IMR-90 (cell line): ENCODE data around the gene INPP4A. TPM values are rescaled to one million over a fixed set of nuclear protein-coding genes. Genes with fewer than 3 reads are reported as not detected.

Experiments used
- ATAC-seq: fragments of 200-7000 bp; cut with Tn5 transposase; 2 replicates; pipeline ENCODE4 v1.9.1; 2020; ENCODE audit warnings: low read depth, mild to moderate bottlenecking, moderate library complexity
- BruUV-seq: library from RNA; stranded (reverse); fragments of 400-500 nt; replicated peaks from 2 replicates; lab custom pipeline; 2021; lab: Mats Ljungman, UMichigan
- CTCF ChIA-PET: fragments of 300-600 bp; formaldehyde crosslinking; extraction: SDS; loops from one replicate; lab custom pipeline; 2021; ENCODE audit warnings: antibody characterized with exemption; lab: Yijun Ruan, JAX
- POLR2A ChIA-PET: fragments of 300-600 bp; sonication (Branson Sonifier 250); formaldehyde crosslinking; loops from one replicate; lab custom pipeline; 2022; ENCODE audit warnings: antibody characterized with exemption; ENCODE audit not compliant: unreplicated experiment; lab: Charles Lee
- DNase-seq: peaks from one replicate; pipeline ENCODE4 v3.0.0; 2013
- H2AFZ ChIP-seq: replicated peaks from 2 replicates; pipeline ENCODE3; 2013; ENCODE audit warnings: low read length, mild to moderate bottlenecking; ENCODE audit not compliant: poor library complexity
- H2AK5ac ChIP-seq: 2 replicates; pipeline ENCODE4 v1.6.1; 2013; ENCODE audit warnings: low read depth, low read length, inconsistent platforms
- H2AK9ac ChIP-seq: replicated peaks from 2 replicates; pipeline ENCODE3; 2013; ENCODE audit warnings: mild to moderate bottlenecking, low read depth, low read length, moderate library complexity; ENCODE audit not compliant: poor library complexity
- H2BK120ac ChIP-seq: 2 replicates; pipeline ENCODE4 v1.6.1; 2013; ENCODE audit warnings: low read depth, low read length, inconsistent platforms
- H2BK15ac ChIP-seq: 3 replicates; pipeline ENCODE4 v1.6.1; 2013; ENCODE audit warnings: low read depth, low read length, inconsistent platforms
- H2BK20ac ChIP-seq: 2 replicates; pipeline ENCODE4 v1.6.1; 2013; ENCODE audit warnings: low read depth, mild to moderate bottlenecking, inconsistent platforms, low read length, moderate library complexity
- H2BK5ac ChIP-seq: 2 replicates; pipeline ENCODE4 v1.6.1; 2013; ENCODE audit warnings: mild to moderate bottlenecking, low read depth, low read length, inconsistent platforms; ENCODE audit not compliant: poor library complexity, severe bottlenecking
- H3K14ac ChIP-seq: replicated peaks from 2 replicates; pipeline ENCODE4 v1.6.1; 2013; ENCODE audit warnings: low read depth, low read length, inconsistent platforms
- H3K18ac ChIP-seq: 2 replicates; pipeline ENCODE4 v1.6.1; 2013; ENCODE audit warnings: low read depth, low read length, control low read depth
- H3K23ac ChIP-seq: 2 replicates; pipeline ENCODE4 v1.6.1; 2013; ENCODE audit warnings: low read depth, low read length, inconsistent platforms
- H3K27ac ChIP-seq: 2 replicates; pipeline ENCODE4 v1.5.1; 2013; ENCODE audit warnings: mild to moderate bottlenecking, control low read depth, low read length; ENCODE audit not compliant: insufficient read depth
- H3K27me3 ChIP-seq: 2 replicates; pipeline ENCODE4 v1.6.1; 2013; ENCODE audit warnings: low read length; ENCODE audit not compliant: control insufficient read depth, insufficient read depth
- H3K36me3 ChIP-seq: 2 replicates; pipeline ENCODE4 v1.6.1; 2013; ENCODE audit warnings: low read length, mixed read lengths; ENCODE audit not compliant: control insufficient read depth, insufficient read depth
- H3K4ac ChIP-seq: 2 replicates; pipeline ENCODE4 v1.6.1; 2013; ENCODE audit warnings: low read depth, low read length, inconsistent platforms
- H3K4me1 ChIP-seq: 2 replicates; pipeline ENCODE4 v1.6.1; 2013; ENCODE audit warnings: low read length, mixed read lengths; ENCODE audit not compliant: control insufficient read depth, insufficient read depth
- H3K4me2 ChIP-seq: 2 replicates; pipeline ENCODE4 v1.6.1; 2013; ENCODE audit warnings: low read depth, mild to moderate bottlenecking, control low read depth, low read length, moderate library complexity
- H3K4me3 ChIP-seq: 2 replicates; pipeline ENCODE4 v1.5.1; 2013; ENCODE audit warnings: low read depth, mild to moderate bottlenecking, control low read depth, low read length, moderate library complexity; ENCODE audit not compliant: insufficient read depth
- H3K56ac ChIP-seq: 2 replicates; pipeline ENCODE4 v1.6.1; 2013; ENCODE audit warnings: low read length, inconsistent platforms; ENCODE audit not compliant: insufficient read depth; ENCODE audit errors: extremely low read depth
- H3K79me1 ChIP-seq, 2 experiments: 2 replicates each; pipeline ENCODE4 v1.6.1; 2013; ENCODE audit warnings: low read length in 2 of 2, inconsistent platforms in 1 of 2, low read depth in 1 of 2
- H3K9ac ChIP-seq: 2 replicates; pipeline ENCODE4 v1.6.1; 2013; ENCODE audit warnings: low read depth, low read length, control low read depth
- H3K9me1 ChIP-seq: 2 replicates; pipeline ENCODE4 v1.6.1; 2013; ENCODE audit warnings: low read length, inconsistent platforms; ENCODE audit not compliant: insufficient read depth
- H3K9me3 ChIP-seq: 2 replicates; pipeline ENCODE4 v1.6.1; 2013; ENCODE audit warnings: low read length; ENCODE audit not compliant: control insufficient read depth, insufficient read depth
- H4K20me1 ChIP-seq: 2 replicates; pipeline ENCODE4 v1.6.1; 2013; ENCODE audit warnings: low read length, inconsistent platforms; ENCODE audit not compliant: insufficient read depth
- H4K5ac ChIP-seq: 2 replicates; pipeline ENCODE4 v1.6.1; 2013; ENCODE audit warnings: mild to moderate bottlenecking, low read depth, low read length, control low read depth
- H4K8ac ChIP-seq, 2 experiments: 2 replicates each; pipeline ENCODE4 v1.6.1; 2013; ENCODE audit warnings: low read depth in 2 of 2, low read length in 2 of 2, control low read depth in 1 of 2, inconsistent platforms in 1 of 2
- H4K91ac ChIP-seq: 2 replicates; pipeline ENCODE4 v1.6.1; 2013; ENCODE audit warnings: low read depth, low read length, inconsistent platforms; ENCODE audit not compliant: insufficient read depth
- BHLHE40 ChIP-seq: fragments of 150-350 bp; IDR thresholded peaks from 2 replicates; pipeline ENCODE4 v1.6.1; 2016; ENCODE audit warnings: mild to moderate bottlenecking, low read depth, low read length
- CEBPB ChIP-seq: IDR thresholded peaks from 2 replicates; pipeline ENCODE4 v1.6.1; 2012; ENCODE audit warnings: low read depth, low read length, improper control_type of control experiment
- CHD1 ChIP-seq: IDR thresholded peaks from 2 replicates; pipeline ENCODE4 v1.6.1; 2012; ENCODE audit warnings: low read depth, low read length, improper control_type of control experiment
- FOS ChIP-seq: fragments of 150-350 bp; IDR thresholded peaks from 2 replicates; pipeline ENCODE4 v1.6.1; 2016; ENCODE audit warnings: low read depth, low read length
- MAFK ChIP-seq: IDR thresholded peaks from 2 replicates; pipeline ENCODE4 v1.6.1; 2012; ENCODE audit warnings: low read depth, low read length, improper control_type of control experiment
- MXI1 ChIP-seq: IDR thresholded peaks from 2 replicates; pipeline ENCODE4 v1.6.1; 2012; ENCODE audit warnings: low read depth, mild to moderate bottlenecking, low read length, moderate library complexity, borderline replicate concordance
- NFE2L2 ChIP-seq: fragments of 150-350 bp; IDR thresholded peaks from 2 replicates; pipeline ENCODE4 v1.6.1; 2016; ENCODE audit warnings: low read depth, mild to moderate bottlenecking, low read length
- POLR2A ChIP-seq: IDR thresholded peaks from 2 replicates; pipeline ENCODE4 v1.6.1; 2012; ENCODE audit warnings: mild to moderate bottlenecking, low read depth, low read length
- RAD21 ChIP-seq: IDR thresholded peaks from 2 replicates; pipeline ENCODE4 v1.6.1; 2012; ENCODE audit warnings: low read length, improper control_type of control experiment
- RCOR1 ChIP-seq: IDR thresholded peaks from 2 replicates; pipeline ENCODE4 v1.6.1; 2012; ENCODE audit warnings: mild to moderate bottlenecking, low read length, improper control_type of control experiment; ENCODE audit not compliant: insufficient replicate concordance
- RFX5 ChIP-seq: IDR thresholded peaks from 2 replicates; pipeline ENCODE4 v1.8.0; 2012; ENCODE audit warnings: low read depth, mild to moderate bottlenecking, low read length, moderate library complexity
- SMC3 ChIP-seq: fragments of 150-350 bp; IDR thresholded peaks from 2 replicates; pipeline ENCODE4 v1.6.1; 2016; ENCODE audit warnings: low read depth, mild to moderate bottlenecking, antibody characterized with exemption, low read length, moderate library complexity
- WGBS, 2 experiments: methylation state at CpG; one replicate each; pipeline versions ENCODE4 v1.1.5 to v1.1.7; 2013; ENCODE audit warnings: missing lambda C conversion rate in 2 of 2; ENCODE audit not compliant: insufficient read length in 1 of 2; ENCODE audit errors: extremely low coverage in 2 of 2; 5-methylcytosine and 5-hydroxymethylcytosine counted together
- dilution Hi-C: fragments of 300-500 bp; cut with HindIII; formaldehyde crosslinking; loops from one replicate; pipeline ENCODE4 v1.14.3; 2018; ENCODE audit warnings: low sequenced_read_pairs; ENCODE audit not compliant: unreplicated experiment
- in situ Hi-C: fragments of 300-500 bp; cut with MboI; formaldehyde crosslinking; loops from 3 replicates; pipeline ENCODE4 v1.14.3; 2019; ENCODE audit warnings: low sequenced_read_pairs, inconsistent platforms, mixed read lengths
- intact Hi-C: fragments of 100-400 bp; cut with micrococcal nuclease; formaldehyde crosslinking; loops from 2 replicates; pipeline ENCODE4 v1.10.0; 2022
- polyA plus RNA-seq, 3 experiments: library from polyadenylated mRNA; depleted of rRNA; stranded (reverse); fragments of >200 nt; gene quantifications; 2 replicates each; pipeline ENCODE4 v1.2.3, GENCODE V29; 2012; ENCODE audit warnings: low replicate concordance in 1 of 3
- total RNA-seq: library from RNA; depleted of rRNA; stranded (reverse); fragments of >200 nt; gene quantifications from 2 replicates; pipeline ENCODE4 v1.2.3, GENCODE V29; 2012
- TF ChIP-seq, protein P1 (sequence below): conservative IDR thresholded peaks from 2 replicates; pipeline ENCODE4 v1.5.1; 2012; ENCODE audit warnings: mild to moderate bottlenecking, low read depth, low read length, improper control_type of control experiment
- TF ChIP-seq, protein P2 (sequence below): fragments of 150-350 bp; IDR thresholded peaks from 2 replicates; pipeline ENCODE4 v1.6.1; 2016; ENCODE audit warnings: low read depth, mild to moderate bottlenecking, low read length, moderate library complexity, borderline replicate concordance

Gene INPP4A
- total and polyA plus RNA-seq, 2 of the 4 experiments (the other 2 are of a cell fraction) = 14.5 to 27.1 TPM

GRCh38 chr2:98540536-98540935, 95.9 kb downstream of the INPP4A start:
- H2AK5ac ChIP-seq = no peak overlapping the region
- H3K23ac ChIP-seq = no peak overlapping the region
- no peak overlapping the region for H2AFZ ChIP-seq
- no peak overlapping the region for H3K27ac ChIP-seq
- ATAC-seq (no peak), DNase-seq (no peak)
- dilution Hi-C loops = no loop called here
- no peak overlapping the region for H2AK9ac ChIP-seq
- H4K5ac ChIP-seq = no peak overlapping the region
- in situ Hi-C loops = no loop called here
- intact Hi-C loops = no loop called here
- no peak overlapping the region for H2BK20ac ChIP-seq
- ChIA-PET POLR2A (no interaction called here), CTCF (no interaction called here)
- H3K4ac ChIP-seq = no peak overlapping the region
- no peak overlapping the region for H3K56ac ChIP-seq
- 100% methylated on average over 2 of the region's 3 CpGs; no CpG with 5 or more reads in 1 of the 2 experiments for WGBS, 2 experiments
- H3K9me1 ChIP-seq = peaks cover 5% of the 10 kb centered on the region; the same call in 1 of the 2 replicates
- H4K91ac ChIP-seq = no peak overlapping the region
- H3K4me2 ChIP-seq = no peak overlapping the region
- no peak overlapping the region for H3K9ac ChIP-seq
- no peak overlapping the region for H3K4me3 ChIP-seq
- no peaks in the 10 kb centered on the region for H3K27me3 ChIP-seq
- H2BK120ac ChIP-seq = no peak overlapping the region
- no peak overlapping the region for H3K14ac ChIP-seq
- H3K36me3 ChIP-seq = peaks cover 28% of the 10 kb centered on the region
- H2BK5ac ChIP-seq = no peak overlapping the region
- no peak overlapping the region for H4K8ac ChIP-seq
- no peak overlapping the region for H2BK15ac ChIP-seq
- TF ChIP-seq MAFK = no peak
- TF ChIP-seq, protein P1, sequence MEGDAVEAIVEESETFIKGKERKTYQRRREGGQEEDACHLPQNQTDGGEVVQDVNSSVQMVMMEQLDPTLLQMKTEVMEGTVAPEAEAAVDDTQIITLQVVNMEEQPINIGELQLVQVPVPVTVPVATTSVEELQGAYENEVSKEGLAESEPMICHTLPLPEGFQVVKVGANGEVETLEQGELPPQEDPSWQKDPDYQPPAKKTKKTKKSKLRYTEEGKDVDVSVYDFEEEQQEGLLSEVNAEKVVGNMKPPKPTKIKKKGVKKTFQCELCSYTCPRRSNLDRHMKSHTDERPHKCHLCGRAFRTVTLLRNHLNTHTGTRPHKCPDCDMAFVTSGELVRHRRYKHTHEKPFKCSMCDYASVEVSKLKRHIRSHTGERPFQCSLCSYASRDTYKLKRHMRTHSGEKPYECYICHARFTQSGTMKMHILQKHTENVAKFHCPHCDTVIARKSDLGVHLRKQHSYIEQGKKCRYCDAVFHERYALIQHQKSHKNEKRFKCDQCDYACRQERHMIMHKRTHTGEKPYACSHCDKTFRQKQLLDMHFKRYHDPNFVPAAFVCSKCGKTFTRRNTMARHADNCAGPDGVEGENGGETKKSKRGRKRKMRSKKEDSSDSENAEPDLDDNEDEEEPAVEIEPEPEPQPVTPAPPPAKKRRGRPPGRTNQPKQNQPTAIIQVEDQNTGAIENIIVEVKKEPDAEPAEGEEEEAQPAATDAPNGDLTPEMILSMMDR = no peak
- TF ChIP-seq RAD21 = no peak
- no peak for TF ChIP-seq FOS
- TF ChIP-seq SMC3 = no peak
- no peak for TF ChIP-seq RCOR1
- TF ChIP-seq BHLHE40 = no peak
- no peak for TF ChIP-seq MXI1
- no peak for TF ChIP-seq NFE2L2
- no peak for TF ChIP-seq CEBPB
- TF ChIP-seq, protein P2, sequence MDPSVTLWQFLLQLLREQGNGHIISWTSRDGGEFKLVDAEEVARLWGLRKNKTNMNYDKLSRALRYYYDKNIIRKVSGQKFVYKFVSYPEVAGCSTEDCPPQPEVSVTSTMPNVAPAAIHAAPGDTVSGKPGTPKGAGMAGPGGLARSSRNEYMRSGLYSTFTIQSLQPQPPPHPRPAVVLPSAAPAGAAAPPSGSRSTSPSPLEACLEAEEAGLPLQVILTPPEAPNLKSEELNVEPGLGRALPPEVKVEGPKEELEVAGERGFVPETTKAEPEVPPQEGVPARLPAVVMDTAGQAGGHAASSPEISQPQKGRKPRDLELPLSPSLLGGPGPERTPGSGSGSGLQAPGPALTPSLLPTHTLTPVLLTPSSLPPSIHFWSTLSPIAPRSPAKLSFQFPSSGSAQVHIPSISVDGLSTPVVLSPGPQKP = no peak
- TF ChIP-seq POLR2A = no peak
- TF ChIP-seq RFX5 = no peak
- TF ChIP-seq CHD1 = no peak
- no peak overlapping the region for H3K18ac ChIP-seq
- no peaks in the 10 kb centered on the region; a peak in 1 of 4 replicates for H3K79me1 ChIP-seq
- BruUV-seq = no TSS peak
- no peaks in the 10 kb centered on the region for H4K20me1 ChIP-seq
- H3K4me1 ChIP-seq = no peaks in the 10 kb centered on the region
- no peaks in the 10 kb centered on the region for H3K9me3 ChIP-seq
